GM21737 (cell line): ENCODE results near the gene EXT2.

Experiments
- ATAC-seq: cut with Tn5 transposase; IDR thresholded peaks from one replicate; pipeline ENCODE4 v1.9.1; 2021; ENCODE audit warnings: mild to moderate bottlenecking, moderate library complexity; ENCODE audit not compliant: unreplicated experiment

EXT2 gene

DNA sequence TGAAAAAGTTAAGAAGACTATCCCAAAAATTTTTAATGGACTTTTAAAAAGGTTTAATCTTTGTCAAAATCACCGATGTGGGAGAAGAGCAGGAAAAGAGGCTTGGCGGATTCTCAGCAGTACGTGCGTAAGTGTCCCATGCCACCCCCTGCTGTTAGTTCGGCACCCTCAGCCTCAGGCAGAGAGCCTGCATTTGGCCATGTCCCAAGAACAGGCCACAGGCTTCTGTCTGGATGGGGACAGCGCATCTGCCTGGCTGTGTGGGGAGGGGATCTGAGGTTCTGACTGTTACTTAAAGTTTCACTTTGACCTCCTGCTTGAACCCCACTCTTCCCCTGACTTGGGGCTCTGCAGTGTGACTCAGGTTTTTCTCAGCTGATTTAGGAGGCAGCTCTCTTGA lies 35.3 kb downstream of the EXT2 start:
- no peak for ATAC-seq

DNA sequence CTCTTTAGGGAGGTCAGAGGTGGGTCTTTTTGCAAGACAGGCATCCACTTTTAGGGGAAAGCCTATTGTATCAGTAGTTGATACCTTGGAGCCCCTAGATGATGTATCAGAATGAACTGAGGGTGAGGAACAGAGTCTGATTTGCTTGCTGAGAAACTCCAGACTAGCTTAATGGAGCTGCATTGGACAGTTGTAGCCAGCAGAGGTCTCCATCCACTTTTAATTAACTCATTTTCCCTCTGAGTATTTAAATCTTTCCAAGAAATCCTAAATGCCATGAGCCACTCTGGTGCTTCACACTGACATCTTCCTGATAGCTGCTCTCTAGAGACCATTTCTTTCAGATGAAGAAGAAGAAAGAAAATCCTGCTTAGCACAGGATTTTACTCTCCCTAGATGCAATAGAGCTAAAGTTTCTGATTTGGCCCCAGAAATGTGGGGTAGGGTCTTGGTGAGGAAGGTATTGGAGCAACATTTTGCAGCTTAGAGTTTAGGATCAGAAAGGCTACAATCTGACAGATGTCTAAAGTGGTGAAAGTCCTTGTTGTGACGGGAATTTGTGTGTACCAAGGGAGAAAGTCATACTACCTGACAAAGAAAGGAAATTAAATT lies 38.0 kb downstream of the EXT2 start:
- no peak for ATAC-seq

DNA sequence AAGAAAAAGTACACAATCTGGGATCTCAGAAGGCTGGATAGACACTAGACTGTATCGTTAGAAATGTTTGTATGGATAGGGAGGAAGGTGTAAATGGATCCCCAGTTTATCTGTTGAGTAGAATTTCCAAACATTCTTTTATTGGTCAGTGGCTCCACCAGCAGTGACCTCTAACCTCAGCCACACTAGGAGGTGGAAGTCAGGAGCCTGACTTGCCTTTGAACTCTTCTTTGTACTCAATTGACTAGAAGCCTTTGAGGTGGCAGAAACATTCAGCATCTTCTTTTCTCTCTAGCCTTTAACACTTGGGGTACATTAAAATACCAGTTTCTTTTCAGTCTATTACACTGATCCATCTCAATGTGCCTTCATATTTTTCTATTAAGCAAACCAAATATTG lies 39.1 kb downstream of the EXT2 start:
- ATAC-seq, result no peak

DNA sequence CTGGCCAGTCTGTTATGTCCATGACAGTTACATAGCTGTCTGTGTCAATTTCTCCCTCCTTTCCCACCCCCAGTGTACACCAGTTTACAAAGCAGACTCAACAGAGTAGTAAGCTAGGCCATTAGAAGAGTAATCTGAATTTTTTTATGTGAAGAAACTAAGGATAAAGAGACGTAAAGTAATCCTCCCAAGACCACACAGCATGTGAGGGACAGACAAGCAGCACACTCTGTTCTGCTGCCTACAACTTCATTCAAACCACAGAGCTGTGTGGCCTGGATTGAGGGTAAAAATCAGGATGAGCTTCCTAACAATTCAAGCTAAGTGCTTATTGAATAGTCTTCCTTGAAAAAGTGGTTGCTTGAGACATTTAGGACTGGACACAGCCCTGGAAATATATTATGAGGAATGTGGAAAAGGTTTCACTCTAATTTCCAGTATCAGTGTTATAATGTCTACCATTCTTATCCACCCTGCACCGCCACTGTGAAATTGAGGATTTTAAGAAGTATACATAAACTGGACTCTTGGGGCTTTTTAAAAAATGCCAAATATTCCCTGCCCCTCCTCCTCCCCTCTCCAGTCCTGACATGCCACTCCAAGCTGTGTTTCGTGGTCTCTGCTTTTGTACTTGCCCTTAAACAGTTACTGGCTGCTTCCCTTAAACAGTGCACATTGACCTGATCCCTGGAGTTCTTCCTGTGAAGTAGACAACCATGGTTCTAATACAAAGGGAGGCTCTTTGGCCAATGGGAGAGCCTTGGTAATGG lies 40.9 kb downstream of the EXT2 start:
- no peak for ATAC-seq

DNA sequence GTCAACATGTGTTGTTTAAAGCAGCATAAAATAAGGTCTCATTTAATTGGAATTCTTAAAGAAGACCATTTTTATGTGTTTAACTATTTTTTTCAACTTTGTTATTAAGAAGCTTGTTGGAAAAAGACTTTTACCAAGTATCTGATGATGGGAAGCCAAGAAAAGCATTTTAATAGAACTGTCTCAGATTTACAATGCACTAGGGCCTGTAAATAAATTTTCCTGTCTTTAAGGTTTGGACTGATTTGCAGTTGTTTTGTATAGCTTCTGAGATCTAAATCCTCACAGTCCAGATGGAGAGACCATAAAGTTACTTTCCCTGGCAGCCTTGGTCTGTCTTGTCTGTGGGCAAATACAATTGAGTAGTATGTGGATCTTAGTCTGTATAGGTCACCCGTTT lies 41.6 kb downstream of the EXT2 start:
- no peak for ATAC-seq

DNA sequence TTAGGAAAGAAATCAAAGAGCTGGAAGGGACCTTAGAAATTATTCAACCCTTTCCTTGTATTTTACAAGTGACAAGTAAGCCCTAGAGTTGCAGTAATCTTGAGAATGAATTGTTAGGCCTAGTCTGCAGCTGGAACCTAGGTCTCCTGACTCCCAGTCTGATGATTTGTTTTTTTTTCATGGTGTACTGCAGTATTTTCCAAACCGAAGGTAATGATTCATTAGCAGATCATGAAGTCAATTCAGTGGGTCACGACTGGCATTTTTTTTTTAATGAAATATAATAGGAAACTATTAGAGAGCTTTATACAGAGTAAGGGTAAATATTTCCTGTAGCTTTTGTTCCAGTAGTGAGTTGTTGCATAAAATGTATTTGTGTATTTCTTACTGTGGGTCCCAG lies 42.8 kb downstream of the EXT2 start:
- no peak for ATAC-seq

DNA sequence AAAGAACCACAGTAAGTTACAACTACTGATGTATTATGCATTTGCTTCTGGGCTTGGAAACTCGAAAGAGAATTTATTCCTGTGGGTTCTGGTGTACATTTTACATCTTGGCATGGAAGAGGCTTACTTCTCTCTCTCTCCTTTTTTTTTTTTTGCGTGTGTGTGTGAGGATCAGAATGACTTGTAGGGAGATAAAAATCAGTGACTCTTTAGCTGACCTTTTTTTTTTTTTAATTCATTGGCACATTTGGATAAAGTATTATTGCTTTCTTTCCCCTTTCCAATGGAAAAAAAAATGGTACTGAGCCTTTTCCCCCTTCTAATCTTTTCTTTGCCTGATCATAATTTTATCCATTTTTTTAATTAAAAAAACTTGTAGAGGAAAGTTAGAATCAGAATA lies 43.5 kb downstream of the EXT2 start:
- ATAC-seq, result no peak

DNA sequence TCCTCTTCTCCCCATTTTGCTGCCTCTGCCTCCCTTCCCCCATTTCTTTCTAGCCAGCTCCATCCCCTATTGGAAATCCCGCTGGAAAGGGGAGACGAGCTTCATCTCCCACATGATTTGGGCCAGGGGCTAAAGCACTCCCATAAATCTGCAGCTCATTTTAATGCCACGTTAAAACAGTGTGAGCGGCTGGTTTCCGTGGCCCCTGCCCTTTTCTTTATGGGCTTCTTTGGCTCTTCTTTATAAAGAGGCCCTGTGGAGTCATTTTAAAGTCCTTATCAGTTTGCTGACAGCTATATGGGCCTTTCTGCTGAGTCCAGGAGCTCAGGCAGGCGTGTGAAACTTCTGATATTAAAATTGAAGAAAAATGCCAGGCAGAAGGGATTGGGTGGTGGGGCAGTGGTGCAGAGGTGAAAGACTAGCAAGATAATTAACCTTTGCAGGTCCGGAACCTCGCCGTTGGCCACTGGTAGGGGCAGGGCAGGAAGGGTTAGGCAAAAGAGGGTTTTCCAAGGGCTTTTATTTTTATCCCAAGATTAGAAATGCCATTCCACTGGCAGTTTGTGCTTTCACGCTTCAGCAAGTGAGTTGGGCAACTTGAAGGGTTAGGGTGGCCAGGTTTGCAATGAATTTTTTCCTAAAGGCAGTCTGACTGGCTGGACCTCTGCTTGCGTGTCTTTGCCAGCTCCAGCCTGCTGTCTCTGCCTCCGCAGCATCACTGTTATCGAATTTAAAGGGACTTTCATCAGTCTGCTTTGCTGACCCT lies 44.3 kb downstream of the EXT2 start:
- no peak for ATAC-seq

DNA sequence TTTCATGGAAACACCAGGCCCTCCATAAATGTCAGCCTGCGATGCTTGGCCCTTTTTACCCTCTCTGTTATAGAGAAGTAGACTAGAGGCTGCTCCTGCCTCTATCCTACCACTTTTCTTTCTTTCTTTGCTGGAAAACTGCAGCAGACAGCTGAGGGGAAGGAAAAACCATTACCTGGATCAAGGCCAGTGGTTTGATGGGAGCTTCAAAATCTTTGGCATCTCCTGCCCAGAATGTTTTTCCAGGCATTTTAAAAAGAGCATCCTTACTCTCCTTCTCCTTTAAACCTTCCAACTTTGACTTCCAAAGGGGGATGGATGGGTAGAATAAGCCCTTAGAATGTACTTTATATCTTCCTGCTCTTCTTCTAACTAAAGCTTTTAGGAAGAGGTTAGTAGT lies 44.9 kb downstream of the EXT2 start:
- ATAC-seq, result no peak

DNA sequence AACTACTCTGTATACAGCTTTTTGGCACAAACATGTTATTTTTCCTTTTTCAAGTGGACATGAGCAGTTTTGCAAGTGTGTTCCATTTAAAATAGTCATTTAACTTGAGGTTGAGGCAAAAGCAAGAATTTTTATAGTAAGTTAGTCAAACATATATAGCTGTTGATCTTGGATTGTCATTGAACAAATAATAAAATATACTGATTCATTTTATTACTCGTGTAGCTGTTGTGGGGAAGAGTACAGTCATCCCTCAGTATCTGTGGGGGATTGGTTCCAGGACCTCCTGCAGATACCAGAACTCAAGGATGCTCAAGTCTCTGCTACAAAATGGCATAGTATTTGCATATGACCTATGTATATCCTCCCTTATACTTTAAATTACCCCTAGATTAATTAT lies 45.3 kb downstream of the EXT2 start:
- no peak for ATAC-seq

DNA sequence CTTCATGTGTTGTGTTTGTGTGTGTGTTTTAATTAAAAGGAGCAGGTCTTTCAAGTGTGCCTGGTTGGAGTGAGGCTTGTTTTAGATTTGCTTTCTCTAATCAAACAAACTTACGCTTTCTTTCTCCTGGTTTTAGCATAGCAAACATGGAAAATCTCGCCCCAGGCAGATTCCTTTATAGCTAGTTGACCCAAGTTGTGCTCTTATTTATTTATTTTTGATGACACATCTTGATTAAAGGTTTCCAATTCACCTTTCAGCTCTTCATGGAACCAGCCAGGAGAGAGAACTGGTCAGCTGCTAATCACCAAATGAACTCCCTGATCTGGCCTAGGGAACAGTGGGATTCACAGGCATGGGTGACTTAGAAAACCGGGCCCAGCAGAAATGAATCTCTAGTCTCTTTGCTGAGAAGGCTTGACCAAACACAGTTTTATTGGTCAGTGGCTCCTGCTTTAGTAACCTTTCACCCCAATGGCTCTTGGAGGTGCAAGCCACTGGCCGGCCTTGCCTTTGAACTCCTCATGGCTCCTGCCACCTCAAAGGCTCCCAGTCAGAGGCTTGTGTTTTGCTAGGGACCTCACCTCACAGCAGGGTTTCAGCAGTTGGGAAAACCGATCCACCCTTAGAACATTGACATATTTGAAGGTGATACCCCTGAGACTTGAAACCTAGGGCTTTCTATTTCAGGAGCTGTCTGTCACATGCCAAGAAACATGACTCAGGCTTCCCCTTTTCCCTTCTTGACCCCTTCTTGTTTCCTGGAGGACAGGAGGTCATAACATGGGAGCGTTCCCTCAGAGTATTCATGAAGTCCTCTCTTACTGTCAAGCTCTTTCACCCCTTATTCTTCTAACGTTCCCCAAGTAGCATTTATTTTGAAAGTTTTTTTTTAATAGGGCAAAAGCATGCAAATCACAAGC lies 48.8 kb downstream of the EXT2 start:
- no peak for ATAC-seq

DNA sequence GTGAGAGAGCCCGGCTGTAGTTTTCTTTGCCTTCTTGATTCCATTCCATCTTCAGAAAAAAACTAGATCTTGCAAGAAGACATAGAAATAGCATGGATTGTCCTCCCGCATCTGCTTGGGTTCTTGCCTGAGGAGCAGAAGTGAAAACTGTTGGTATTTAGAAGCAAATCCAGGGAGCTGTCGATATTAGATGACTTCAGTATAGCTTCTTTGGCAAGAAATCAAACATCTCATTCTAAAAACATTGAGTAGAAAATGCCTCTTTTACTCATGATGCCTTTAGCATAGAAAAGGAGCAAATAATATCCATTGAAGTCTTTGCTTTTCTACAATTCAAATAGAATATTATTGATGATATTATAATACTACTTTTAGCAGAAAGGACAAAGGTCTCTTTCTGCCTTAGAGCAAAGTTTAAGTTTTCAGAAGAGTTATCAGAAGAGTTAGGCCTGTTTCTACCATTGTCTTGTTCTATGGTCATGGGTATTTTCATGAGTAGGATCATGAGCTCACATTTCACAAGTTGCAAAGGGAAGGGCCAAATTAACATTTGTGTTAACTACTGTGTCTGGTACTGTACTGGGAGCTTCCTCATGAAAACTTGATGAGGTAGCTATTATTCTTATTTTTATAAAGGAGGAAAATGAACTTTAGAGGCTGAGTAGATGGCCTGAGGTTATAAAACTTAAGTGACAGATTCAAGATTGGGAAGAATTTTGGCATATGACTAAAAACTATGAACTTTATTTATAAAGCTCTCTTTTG lies 49.7 kb downstream of the EXT2 start:
- no peak for ATAC-seq

DNA sequence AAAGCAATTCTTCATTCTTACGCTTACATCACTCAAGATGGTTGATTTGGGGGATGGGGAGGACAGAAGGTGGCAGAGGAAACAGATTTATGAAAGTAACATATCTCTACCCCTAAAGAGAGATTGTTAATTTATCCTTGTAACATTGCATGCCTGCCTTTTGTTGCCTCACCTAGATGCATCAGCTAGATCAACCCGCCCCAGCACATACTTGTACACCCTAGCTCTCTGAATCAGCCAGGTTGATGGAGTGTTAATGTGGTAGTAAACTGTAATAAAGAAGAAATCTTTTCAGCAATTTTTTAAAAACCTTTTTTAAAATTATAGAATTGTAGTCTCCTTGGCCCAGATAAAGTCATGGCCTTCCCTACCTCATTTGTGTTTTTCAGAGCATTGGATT lies 51.5 kb downstream of the EXT2 start:
- no peak for ATAC-seq

DNA sequence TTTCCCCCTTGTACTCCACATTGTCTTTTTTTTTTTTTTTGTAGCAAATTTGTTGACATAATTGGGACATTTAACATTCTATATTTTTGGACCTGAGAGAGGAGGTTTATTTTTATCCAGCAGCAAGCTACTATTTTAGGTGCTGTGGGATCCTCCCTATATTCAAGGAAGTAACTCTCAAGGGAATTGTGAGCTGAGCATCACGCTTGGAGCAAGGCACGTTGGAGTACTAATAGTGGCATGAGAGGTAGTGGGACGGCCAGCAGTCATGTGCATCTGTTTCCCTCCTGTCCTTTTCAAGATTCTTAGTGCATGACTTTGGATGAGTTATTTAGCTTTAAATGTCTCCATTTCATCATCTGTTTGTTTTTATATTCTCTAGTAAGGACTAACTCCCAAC lies 52.3 kb downstream of the EXT2 start:
- ATAC-seq, result no peak

DNA sequence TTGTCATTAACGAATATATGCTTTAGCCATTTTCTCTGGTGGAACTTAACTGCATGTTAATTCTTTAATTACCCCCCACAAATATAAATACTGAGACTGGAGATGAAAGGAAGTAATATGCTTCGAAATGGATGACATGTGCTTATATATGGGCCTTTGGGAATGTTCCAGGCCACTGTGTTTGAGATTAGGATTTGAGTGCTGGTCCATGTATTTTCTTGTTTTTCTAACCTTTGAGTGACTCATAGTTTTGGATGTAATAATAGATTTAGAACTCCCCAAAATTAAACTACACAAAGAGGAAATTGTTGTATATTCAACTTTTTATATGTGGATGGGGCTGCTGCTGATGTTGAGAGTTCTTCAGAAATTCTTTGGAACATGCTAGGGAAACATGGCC lies 54.2 kb downstream of the EXT2 start:
- ATAC-seq, result no peak

DNA sequence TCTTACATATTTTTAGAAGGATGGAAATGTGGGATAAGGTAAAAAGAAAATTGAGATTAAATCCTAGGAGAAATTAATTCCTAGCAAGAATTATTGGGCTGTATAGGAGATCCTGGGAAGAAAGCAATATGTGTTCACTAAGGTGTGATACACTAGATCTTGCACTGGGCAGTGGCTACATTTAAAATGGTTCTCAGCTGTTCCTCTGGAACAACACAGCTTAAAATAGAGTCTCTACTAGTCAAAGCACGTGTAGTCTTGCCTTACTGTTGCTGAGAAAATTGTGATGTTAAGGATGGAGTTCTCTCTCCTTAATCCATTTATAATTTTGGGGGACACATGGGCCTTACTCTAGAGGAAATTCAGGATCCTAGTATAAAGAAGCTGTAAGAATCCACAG lies 54.9 kb downstream of the EXT2 start:
- ATAC-seq, result no peak

DNA sequence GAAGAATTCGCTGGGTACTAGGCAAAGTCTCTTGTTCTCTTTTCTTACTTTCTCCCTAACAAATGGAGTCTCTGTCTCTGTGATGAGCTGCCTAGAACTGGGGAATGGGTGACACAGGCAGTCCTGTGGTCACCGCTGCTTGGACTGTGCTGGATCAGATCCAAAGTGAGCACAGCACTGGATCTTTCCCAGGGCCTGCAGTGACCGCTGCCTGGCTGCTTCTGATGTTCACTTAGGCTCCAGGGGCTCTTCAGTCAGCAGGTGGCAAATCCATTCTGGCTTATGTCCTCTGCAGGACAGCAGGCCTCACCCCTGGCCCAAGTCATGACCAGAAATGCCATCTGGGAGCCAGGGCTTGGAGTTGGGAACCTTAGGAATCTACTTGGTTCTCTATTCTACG lies 61.5 kb downstream of the EXT2 start:
- no peak for ATAC-seq

DNA sequence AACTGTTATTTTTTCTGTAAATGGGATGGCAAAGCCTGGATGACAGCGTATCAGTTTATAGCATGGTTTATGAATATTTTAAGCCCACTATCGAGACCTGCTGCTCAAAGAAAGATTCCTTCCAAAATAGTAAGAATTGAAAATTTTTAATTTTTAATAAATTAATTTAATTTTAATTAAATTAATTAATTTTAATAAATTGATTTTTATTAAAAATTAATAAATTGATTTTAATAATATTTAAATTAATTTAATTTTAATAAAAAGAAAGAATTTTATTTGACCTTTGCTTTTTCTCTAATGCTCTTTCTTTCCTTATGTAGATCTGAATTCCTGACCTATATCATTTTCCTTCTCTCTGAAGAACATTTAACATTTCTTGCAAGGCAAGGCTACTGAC lies 62.9 kb downstream of the EXT2 start:
- no peak for ATAC-seq

DNA sequence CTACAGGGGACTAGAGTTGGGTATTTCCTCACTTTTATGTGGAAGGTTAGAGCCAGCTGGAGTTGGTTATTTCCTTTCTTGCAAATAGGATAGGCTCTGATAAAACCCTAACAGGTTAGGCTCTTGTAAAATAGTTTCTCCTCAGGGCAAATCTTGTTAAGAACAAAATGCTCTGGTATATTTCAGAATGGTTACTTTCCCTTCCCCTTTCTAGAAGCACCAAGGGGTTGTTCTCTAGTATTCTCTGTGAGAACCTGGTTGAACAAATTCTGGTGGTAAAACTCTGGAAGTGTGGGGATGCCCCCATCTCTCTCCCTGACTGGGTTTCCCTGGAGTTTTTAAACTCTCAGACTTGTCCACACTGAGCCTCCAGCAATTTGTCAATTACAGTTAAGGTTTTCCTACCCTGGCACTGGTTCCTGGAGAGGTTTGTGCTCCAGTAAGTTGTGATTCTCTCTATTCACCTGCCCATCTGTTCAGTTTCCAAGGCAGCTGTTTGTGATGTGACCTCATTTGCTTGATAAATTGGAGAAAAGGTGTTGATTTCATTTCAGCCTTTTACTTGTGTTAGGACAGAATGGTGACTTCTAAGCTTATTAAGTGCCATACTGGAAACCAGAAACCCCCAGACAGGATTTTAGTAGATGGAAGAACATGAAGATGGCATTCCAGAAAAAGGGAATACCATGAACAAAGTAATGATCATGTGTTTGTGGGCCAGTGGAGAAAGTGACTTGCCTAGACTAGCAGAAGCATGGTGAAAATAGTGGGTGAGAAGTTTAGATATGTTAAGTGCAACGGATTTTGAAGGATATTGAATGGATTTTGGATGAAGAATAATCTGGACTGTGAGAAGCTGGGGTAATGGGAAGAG lies 64.6 kb downstream of the EXT2 start:
- no peak for ATAC-seq
